Large intestine (tissue), 3 donors: ENCODE results near the gene EPB41L5. TPM values are rescaled to one million over a fixed set of nuclear protein-coding genes. Genes with fewer than 3 reads are reported as not detected.

Experiments
- DNase-seq, 2 donors: peaks; one replicate each; pipeline versions ENCODE4 v3.0.0 to v3.0.0-alpha.2; 2013
- H3K27ac ChIP-seq: one replicate; pipeline ENCODE4 v1.5.1; 2013; ENCODE audit warnings: low read length
- H3K27me3 ChIP-seq: 2 replicates; pipeline ENCODE4 v1.6.1; 2013; ENCODE audit warnings: low read length; ENCODE audit not compliant: control insufficient read depth, insufficient read depth
- H3K36me3 ChIP-seq: 2 replicates; pipeline ENCODE4 v1.6.1; 2013; ENCODE audit warnings: low read length; ENCODE audit not compliant: control insufficient read depth, insufficient read depth
- H3K4me1 ChIP-seq: one replicate; pipeline ENCODE4 v1.6.1; 2013; ENCODE audit warnings: low read length; ENCODE audit not compliant: control insufficient read depth, insufficient read depth
- H3K4me3 ChIP-seq: one replicate; pipeline ENCODE4 v1.5.1; 2013; ENCODE audit warnings: low read length
- H3K9me3 ChIP-seq: one replicate; pipeline ENCODE4 v1.6.1; 2013; ENCODE audit warnings: mild to moderate bottlenecking, low read depth, low read length, moderate library complexity; ENCODE audit not compliant: control insufficient read depth
- WGBS: methylation state at CpG from one replicate; pipeline ENCODE4 v1.1.5; 2013; ENCODE audit warnings: low lambda C conversion rate; ENCODE audit not compliant: insufficient coverage; 5-methylcytosine and 5-hydroxymethylcytosine counted together
- polyA plus RNA-seq: library from polyadenylated mRNA; unstranded; fragments of 120-200 nt; gene quantifications from one replicate; pipeline ENCODE4 v1.2.1, GENCODE V29; 2013

Gene EPB41L5
- polyA plus RNA-seq, 1 donor, result 32.0 TPM

- Histone ChIP-seq H3K27me3 (no peaks in the 10 kb centered on the region), H3K36me3 (peaks cover 6% of the 10 kb centered on the region), H3K4me3 (no peak overlapping the region), H3K27ac (no peak overlapping the region), H3K9me3 (peaks cover 7% of the 10 kb centered on the region), H3K4me1 (peaks cover 22% of the 10 kb centered on the region)
- no CpG with 5 or more reads among the region's 9 CpGs for WGBS
- no peak for DNase-seq
These were observed 212.1 kb downstream of the EPB41L5 start for GRCh38 chr2:120224735-120225548.

- no peak overlapping the region for H3K4me3 ChIP-seq
- no peak for DNase-seq
- H3K27ac ChIP-seq, result no peak overlapping the region
- H3K4me1 ChIP-seq, result peaks cover 26% of the 10 kb centered on the region
- peaks cover 7% of the 10 kb centered on the region for H3K9me3 ChIP-seq
- peaks cover 2% of the 10 kb centered on the region for H3K36me3 ChIP-seq
- no peaks in the 10 kb centered on the region for H3K27me3 ChIP-seq
- no CpG with 5 or more reads among the region's 9 CpGs for WGBS
These were observed 212.7 kb downstream of the EPB41L5 start for GRCh38 chr2:120225549-120226065.

GRCh38 chr2:120226316-120226715 is 213.4 kb downstream of the EPB41L5 start:
- Histone ChIP-seq H3K27me3 (no peaks in the 10 kb centered on the region), H3K4me3 (no peak overlapping the region), H3K9me3 (peaks cover 7% of the 10 kb centered on the region), H3K36me3 (peaks cover 2% of the 10 kb centered on the region), H3K27ac (no peak overlapping the region), H3K4me1 (peaks cover 34% of the 10 kb centered on the region)
- no peak for DNase-seq
- no CpG with 5 or more reads among the region's 9 CpGs for WGBS

- Histone ChIP-seq H3K36me3 (no peaks in the 10 kb centered on the region), H3K27ac (no peak overlapping the region), H3K9me3 (peaks cover 5% of the 10 kb centered on the region), H3K4me1 (peaks cover 38% of the 10 kb centered on the region), H3K4me3 (no peak overlapping the region), H3K27me3 (no peaks in the 10 kb centered on the region)
- no peak for DNase-seq
- WGBS, result no CpG with 5 or more reads among the region's 16 CpGs
These were observed 214.5 kb downstream of the EPB41L5 start for GRCh38 chr2:120227111-120227991.

- no CpG with 5 or more reads among the region's 5 CpGs for WGBS
- DNase-seq, result no peak
These were observed 215.6 kb downstream of the EPB41L5 start for GRCh38 chr2:120228503-120228902.

More at GRCh38 chr2:120228503-120228902, 215.6 kb downstream of the EPB41L5 start:
- Histone ChIP-seq H3K27ac (no peak overlapping the region), H3K27me3 (no peaks in the 10 kb centered on the region), H3K9me3 (no peaks in the 10 kb centered on the region), H3K4me1 (peaks cover 40% of the 10 kb centered on the region), H3K36me3 (no peaks in the 10 kb centered on the region), H3K4me3 (no peak overlapping the region)

Other genes starting within 250 kb of the EPB41L5 start
- gene TMEM185B, start 210.3 kb downstream of the EPB41L5 start, polyA plus RNA-seq, result 26.2 TPM
- 102 TPM for gene RALB, start 239.8 kb downstream of the EPB41L5 start, polyA plus RNA-seq